Esophagus (tissue), 2 donors: ENCODE results near the gene MED26. TPM values are rescaled to one million over a fixed set of nuclear protein-coding genes. Genes with fewer than 3 reads are reported as not detected.

Experiments
- H3K27ac ChIP-seq, 2 donors: one replicate each; pipeline ENCODE4 v1.5.1; 2013; ENCODE audit warnings: low read depth in 2 of 2, mild to moderate bottlenecking in 2 of 2, inconsistent platforms in 1 of 2, low read length in 1 of 2, moderate library complexity in 1 of 2
- H3K27me3 ChIP-seq, 2 donors: one replicate each; pipeline ENCODE4 v1.6.1; 2013; ENCODE audit warnings: low read length in 2 of 2, control low read depth in 1 of 2, mild to moderate bottlenecking in 1 of 2; ENCODE audit not compliant: insufficient read depth in 2 of 2, control insufficient read depth in 1 of 2
- H3K36me3 ChIP-seq, 2 donors: one replicate each; pipeline ENCODE4 v1.6.1; 2013; ENCODE audit warnings: low read length in 1 of 2; ENCODE audit not compliant: control insufficient read depth in 2 of 2, insufficient read depth in 2 of 2
- H3K4me1 ChIP-seq, 2 donors: one replicate each; pipeline ENCODE4 v1.6.1; 2013; ENCODE audit warnings: low read length in 1 of 2; ENCODE audit not compliant: control insufficient read depth in 2 of 2, insufficient read depth in 2 of 2
- H3K4me3 ChIP-seq, 2 donors: one replicate each; pipeline ENCODE4 v1.5.1; 2013; ENCODE audit warnings: low read length in 2 of 2, mild to moderate bottlenecking in 2 of 2, low read depth in 1 of 2, moderate library complexity in 1 of 2
- H3K9me3 ChIP-seq, 2 donors: one replicate each; pipeline ENCODE4 v1.6.1; 2013; ENCODE audit warnings: mild to moderate bottlenecking in 2 of 2, low read depth in 1 of 2, low read length in 1 of 2, moderate library complexity in 1 of 2; ENCODE audit not compliant: control insufficient read depth in 2 of 2, insufficient read depth in 1 of 2
- WGBS, 2 donors: extraction: QIAGEN DNeasy Blood & Tissue Kit; methylation state at CpG; one replicate each; pipeline ENCODE4 v1.1.7; 2013; 5-methylcytosine and 5-hydroxymethylcytosine counted together
- polyA plus RNA-seq, 2 donors: library from polyadenylated mRNA; stranded (reverse); fragments of 200-250 nt; gene quantifications; one replicate each; pipeline ENCODE4 v1.2.3, GENCODE V29; 2013
- donor health status: healthy with polysubstance abuse.
- donor health status: Bipolar disorder and iron deficiency.

Gene MED26
- polyA plus RNA-seq, 2 donors, result 5.0 to 5.5 TPM

GRCh38 chr19:16542045-16542909, 85.7 kb downstream of the MED26 start, which contains the start of gene CHERP:
CHERP (minus strand) TSS chr19:16542437; CDS start chr19:16542378, 59 bp downstream.
- Histone ChIP-seq H3K9me3 (no peaks in the 10 kb centered on the region), H3K36me3 (peaks cover 0 to 4% of the 10 kb centered on the region in 2 donors), H3K27ac (peak within 1 kb of the TSS; percentile 90 to 94), H3K27me3 (no peaks in the 10 kb centered on the region), H3K4me1 (peaks cover 0 to 3% of the 10 kb centered on the region in 2 donors), H3K4me3 (peak within 1 kb of the TSS; percentile 89 to 95)
- WGBS, 2 donors, result 0% methylated on average over 71 to 108 of the region's 108 CpGs

DNA sequence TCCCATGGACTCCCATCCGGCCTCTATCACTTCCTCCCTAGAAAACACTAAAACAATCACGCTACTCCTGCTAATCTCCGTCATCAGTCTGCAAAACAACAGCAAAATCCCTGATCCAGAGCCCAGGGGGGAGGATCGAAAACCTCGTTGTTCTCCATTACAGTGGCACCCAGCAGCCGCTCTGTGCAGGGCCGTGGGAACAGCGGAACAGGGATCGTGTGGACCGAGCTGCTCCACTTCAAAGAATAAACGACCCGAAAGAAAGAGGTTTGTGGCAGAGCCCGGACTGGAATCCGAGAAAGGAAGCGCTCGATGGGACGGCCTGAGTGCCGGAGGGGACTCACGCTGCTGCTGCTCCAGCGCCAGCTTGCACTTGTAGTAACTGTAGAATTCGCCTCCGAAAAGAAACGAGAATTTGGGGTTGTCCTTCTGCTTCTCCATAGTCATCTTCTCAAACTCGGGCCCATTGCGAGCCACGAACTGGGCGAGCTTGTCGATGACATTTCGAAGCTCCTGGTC, 86.4 kb downstream of the MED26 start:
- H3K27me3 ChIP-seq, result no peaks in the 10 kb centered on the region
- H3K4me3 ChIP-seq, result peak overlapping the region; percentile 89 to 95
- no peaks in the 10 kb centered on the region for H3K9me3 ChIP-seq
- WGBS, 2 donors, result 0 to 1% methylated on average over 29 of the region's 29 CpGs
- H3K27ac ChIP-seq, result peak overlapping the region; percentile 66 to 80
- peaks cover 0 to 8% of the 10 kb centered on the region in 2 donors for H3K36me3 ChIP-seq
- peaks cover 0 to 3% of the 10 kb centered on the region in 2 donors for H3K4me1 ChIP-seq

DNA sequence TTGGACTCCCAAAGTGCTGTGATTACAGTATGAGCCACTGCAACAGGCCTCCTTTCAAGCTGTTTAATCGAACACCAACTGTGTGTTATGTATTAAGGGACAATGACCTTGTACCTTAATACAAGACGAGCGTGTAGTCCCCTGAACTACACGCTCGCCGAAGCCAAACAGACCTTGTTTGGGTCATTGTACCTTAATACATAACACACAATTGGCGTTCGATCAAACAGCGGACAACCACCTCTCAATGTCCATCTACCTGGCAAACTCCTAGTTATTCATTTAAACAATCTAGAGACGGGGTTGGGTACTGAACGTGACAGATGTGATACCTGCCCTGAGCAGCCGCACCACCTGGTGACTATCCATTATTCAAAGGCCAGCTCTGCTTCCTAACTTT, 87.1 kb downstream of the MED26 start:
- Histone ChIP-seq H3K27ac (no peak overlapping the region), H3K27me3 (no peaks in the 10 kb centered on the region), H3K4me3 (peak overlapping the region in 1 of 2 donors; percentile 89), H3K9me3 (no peaks in the 10 kb centered on the region), H3K36me3 (peaks cover under 1 to 8% of the 10 kb centered on the region in 2 donors), H3K4me1 (peaks cover 0 to 3% of the 10 kb centered on the region in 2 donors)
- WGBS, 2 donors, result 69 to 82% methylated on average over 12 of the region's 12 CpGs

DNA sequence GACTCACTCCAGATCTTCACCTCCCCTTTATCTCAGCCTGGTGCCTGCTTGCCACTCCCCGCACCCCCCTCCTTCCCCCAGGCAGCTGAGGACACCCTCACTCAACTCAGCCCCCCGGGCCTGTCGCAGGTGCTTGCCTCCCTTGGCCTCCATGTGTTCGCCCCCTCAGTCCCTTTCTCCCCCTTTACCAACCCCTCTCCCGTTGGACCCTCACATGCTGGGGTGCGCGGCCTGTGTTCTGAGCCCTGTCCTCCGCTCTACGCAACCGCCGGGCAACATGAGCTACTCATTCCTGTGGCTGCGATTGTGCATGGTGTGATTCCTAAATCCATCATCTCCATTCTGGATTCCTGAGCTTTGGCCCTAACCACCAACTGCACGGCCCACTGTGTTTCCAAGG, 90.9 kb downstream of the MED26 start:
- Histone ChIP-seq H3K4me1 (peaks cover 0 to 3% of the 10 kb centered on the region in 2 donors), H3K36me3 (peaks cover 23 to 36% of the 10 kb centered on the region in 2 donors)

DNA sequence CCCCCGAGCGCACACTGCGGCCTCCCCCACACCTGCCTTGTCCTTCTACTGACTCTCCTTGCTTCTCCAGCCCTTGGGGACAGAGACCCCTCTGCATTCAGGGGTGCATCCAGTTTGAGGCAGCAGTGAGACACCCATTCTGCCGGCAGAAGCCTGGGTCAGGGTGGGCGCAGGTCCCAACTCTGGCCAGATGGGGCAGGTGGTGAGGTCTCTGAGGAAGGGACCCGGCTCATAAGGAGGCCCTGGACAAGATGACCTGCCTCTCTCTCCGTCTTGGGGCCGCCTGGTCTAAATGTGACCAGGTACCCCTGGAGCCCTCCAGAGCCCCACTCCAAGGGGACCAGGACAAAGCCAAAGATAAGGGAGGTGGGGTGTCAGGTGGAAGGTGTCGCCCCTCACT, 91.9 kb downstream of the MED26 start:
- Histone ChIP-seq H3K9me3 (peaks cover 0 to 4% of the 10 kb centered on the region in 2 donors), H3K36me3 (peaks cover 32 to 46% of the 10 kb centered on the region in 2 donors)
- WGBS, 2 donors, result 93 to 95% methylated on average over 9 of the region's 9 CpGs

More for the DNA sequence above, 90.9 kb downstream of the MED26 start:
- Histone ChIP-seq H3K9me3 (peaks cover 0 to 4% of the 10 kb centered on the region in 2 donors), H3K27me3 (no peaks in the 10 kb centered on the region), H3K4me3 (no peak overlapping the region), H3K27ac (no peak overlapping the region)
- 92% methylated on average over 13 of the region's 13 CpGs for WGBS, 2 donors

GRCh38 chr19:16535381-16535780, 92.6 kb downstream of the MED26 start:
- H3K9me3 ChIP-seq, result peaks cover 0 to 4% of the 10 kb centered on the region in 2 donors
- peaks cover 39 to 53% of the 10 kb centered on the region in 2 donors for H3K36me3 ChIP-seq
- peaks cover 0 to 3% of the 10 kb centered on the region in 2 donors for H3K4me1 ChIP-seq
- no peak overlapping the region for H3K4me3 ChIP-seq
- 94 to 95% methylated on average over 18 of the region's 18 CpGs for WGBS, 2 donors
- no peaks in the 10 kb centered on the region for H3K27me3 ChIP-seq
- no peak overlapping the region for H3K27ac ChIP-seq

More for the DNA sequence above, 91.9 kb downstream of the MED26 start:
- no peaks in the 10 kb centered on the region for H3K27me3 ChIP-seq
- peaks cover 0 to 3% of the 10 kb centered on the region in 2 donors for H3K4me1 ChIP-seq
- no peak overlapping the region for H3K4me3 ChIP-seq
- no peak overlapping the region for H3K27ac ChIP-seq

DNA sequence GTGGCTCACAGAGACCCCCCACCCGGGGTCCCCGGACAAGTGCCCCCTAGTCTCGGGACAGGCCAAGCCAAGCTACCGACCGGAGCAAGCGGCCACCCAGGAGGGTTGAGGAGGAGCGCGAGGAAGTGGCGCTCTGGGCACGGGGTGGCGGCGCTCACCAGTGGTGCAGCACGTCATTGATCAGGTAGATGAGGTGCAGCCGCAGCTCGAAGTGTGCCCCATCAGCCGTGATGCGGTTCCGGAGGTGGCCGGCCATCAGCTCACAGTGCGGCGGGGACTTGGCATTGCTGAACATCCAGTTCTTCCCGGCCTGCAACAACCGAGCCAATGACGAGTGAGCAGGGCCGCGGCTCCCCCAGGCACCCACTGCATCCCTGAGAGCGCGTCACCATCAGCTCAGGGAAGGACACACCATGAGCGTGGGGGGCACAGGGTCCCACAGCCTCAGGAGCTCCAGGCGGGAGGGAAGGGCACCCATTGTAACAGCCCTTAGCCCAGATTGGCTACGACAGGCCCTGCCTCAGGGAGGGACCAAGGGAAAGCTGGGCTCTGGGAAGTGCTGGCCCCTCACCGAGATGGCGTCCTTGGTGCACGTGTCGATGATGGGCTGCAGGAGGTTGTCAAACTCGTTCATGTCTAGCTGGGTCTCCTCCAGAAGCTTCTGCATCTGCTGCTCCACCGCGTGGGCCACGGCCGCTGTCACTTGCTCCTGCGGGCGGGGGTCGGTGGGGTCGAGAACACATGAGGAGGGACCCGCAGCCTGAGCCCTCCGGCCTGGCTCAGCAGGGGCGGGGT, 95.4 kb downstream of the MED26 start:
- 91 to 92% methylated on average over 46 to 47 of the region's 47 CpGs for WGBS, 2 donors

GRCh38 chr19:16531380-16531669, 96.7 kb downstream of the MED26 start:
- Histone ChIP-seq H3K4me3 (no peak overlapping the region), H3K36me3 (peaks cover 57 to 75% of the 10 kb centered on the region in 2 donors), H3K9me3 (peaks cover 0 to 4% of the 10 kb centered on the region in 2 donors), H3K27me3 (no peaks in the 10 kb centered on the region), H3K4me1 (peaks cover 0 to 2% of the 10 kb centered on the region in 2 donors), H3K27ac (no peak overlapping the region)
- WGBS, 2 donors, result 97 to 99% methylated on average over 12 of the region's 12 CpGs

More for the DNA sequence above, 95.4 kb downstream of the MED26 start:
- H3K27ac ChIP-seq, result no peak overlapping the region
- H3K36me3 ChIP-seq, result peaks cover 49 to 70% of the 10 kb centered on the region in 2 donors
- H3K9me3 ChIP-seq, result peaks cover 0 to 4% of the 10 kb centered on the region in 2 donors
- H3K4me3 ChIP-seq, result no peak overlapping the region
- H3K4me1 ChIP-seq, result no peaks in the 10 kb centered on the region
- H3K27me3 ChIP-seq, result no peaks in the 10 kb centered on the region
